ENCODE measurements around the gene LMLN.

GRCh38 chr3:197952440-197952839 lies 7.6 kb upstream of the LMLN start:
- TF ChIP-seq CTCF (IDR thresholded peaks at IDR 0.05) (no peak), POLR2A (IDR thresholded peaks at IDR 0.05) (no peak)

Measured in gastroesophageal sphincter (tissue), 3 donors.